HL-60 (cell line): ENCODE results near the gene F8A3.

Experiments
- CTCF ChIP-seq: IDR thresholded peaks from one replicate; pipeline ENCODE4 v1.5.1; 2011; ENCODE audit warnings: low read length, control low read depth, inconsistent platforms; ENCODE audit not compliant: insufficient read depth
- GABPA ChIP-seq: IDR thresholded peaks from 2 replicates; pipeline ENCODE4 v1.6.1; 2012; ENCODE audit warnings: low read depth
- POLR2AphosphoS5 ChIP-seq: IDR thresholded peaks from 2 replicates; pipeline ENCODE4 v1.6.1; 2012; ENCODE audit warnings: low read depth
- REST ChIP-seq: IDR thresholded peaks from 2 replicates; pipeline ENCODE4 v1.6.1; 2012; ENCODE audit warnings: low read depth; ENCODE audit not compliant: insufficient replicate concordance
- SPI1 ChIP-seq: IDR thresholded peaks from 2 replicates; pipeline ENCODE4 v1.6.1; 2012; ENCODE audit warnings: low read depth, mild to moderate bottlenecking, borderline replicate concordance

GRCh38 chrX:155505296-155505695 is 46.9 kb upstream of the F8A3 start:
- TF ChIP-seq CTCF = no peak
- no peak for TF ChIP-seq POLR2AphosphoS5
- no peak for TF ChIP-seq GABPA
- TF ChIP-seq REST = no peak
- no peak for TF ChIP-seq SPI1
